ENCODE data around the gene CTNNBL1. TPM values are rescaled to one million over a fixed set of nuclear protein-coding genes. Genes with fewer than 3 reads are reported as not detected.

The CTNNBL1 gene
- total and polyA plus RNA-seq, 2 experiments from 2014 or later: 27.6 to 55.0 TPM

DNA sequence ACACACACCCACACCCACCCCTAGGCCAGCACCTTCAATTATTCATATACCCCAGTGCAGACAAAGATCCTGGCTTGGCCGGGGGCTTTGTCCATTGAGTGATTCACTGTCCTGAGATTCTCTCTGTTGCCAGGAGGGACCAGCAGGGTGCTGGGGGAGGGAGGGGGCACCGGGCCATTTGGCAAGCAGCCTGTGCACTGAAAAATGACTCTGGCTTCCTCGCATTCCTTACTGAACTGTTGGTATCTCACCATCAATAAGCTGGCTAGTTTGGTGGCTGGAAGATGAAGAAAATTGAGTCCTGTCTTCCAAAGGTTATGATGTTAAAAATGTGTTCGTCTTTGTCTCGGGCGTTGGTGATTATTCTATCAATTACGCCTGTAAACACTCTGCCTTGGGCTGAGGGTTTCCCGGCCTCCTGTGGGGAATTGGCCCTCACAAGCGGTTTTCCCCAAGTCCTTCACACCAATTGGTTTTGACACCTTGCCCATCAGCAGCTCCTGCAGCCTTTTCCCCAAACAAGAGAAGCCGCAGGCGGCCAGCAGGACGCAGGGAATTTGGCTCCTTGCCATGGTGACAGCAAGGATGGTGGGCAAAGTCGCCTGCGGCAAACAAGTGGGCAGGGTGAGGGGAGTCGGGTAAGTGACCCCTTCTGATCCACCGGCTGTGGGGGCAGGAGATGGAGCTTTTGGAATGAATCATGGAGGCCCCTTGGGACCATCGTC, 214.0 kb downstream of the CTNNBL1 start:
- Histone ChIP-seq H3K27ac (no peak overlapping the region), H3K27me3 (peaks cover 44% of the 10 kb centered on the region), H3K4me1 (ENCODE audit: insufficient read depth) (peaks cover 5% of the 10 kb centered on the region), H3K9me3 (ENCODE audit: low read depth) (no peaks in the 10 kb centered on the region), H3K4me2 (no peak overlapping the region), H2AFZ (no peak overlapping the region), H4K20me1 (ENCODE audit: insufficient read depth, poor library complexity, severe bottlenecking) (no peaks in the 10 kb centered on the region), H3K79me2 (no peaks in the 10 kb centered on the region), H3K4me3 (no peak overlapping the region), H3K9me2 (replicated peaks; ENCODE audit: insufficient read depth) (no peaks in the 10 kb centered on the region), H3K36me3 (replicated peaks; ENCODE audit: insufficient read depth, low read depth) (no peaks in the 10 kb centered on the region)
- TF ChIP-seq CTCF (IDR thresholded peaks at IDR 0.05; ENCODE audit: poor library complexity) (no peak), EZH2 (IDR thresholded peaks at IDR 0.05; ENCODE audit: borderline replicate concordance) (no peak), EZH2phosphoT487 (IDR thresholded peaks at IDR 0.05; ENCODE audit: low read depth, severe bottlenecking, unreplicated experiment) (no peak)
- 55% methylated on average over 17 of the region's 17 CpGs for WGBS (ENCODE audit: low lambda C conversion rate, missing lambda C conversion rate)
- DNase-seq (ENCODE audit: low spot score): no peak

DNA sequence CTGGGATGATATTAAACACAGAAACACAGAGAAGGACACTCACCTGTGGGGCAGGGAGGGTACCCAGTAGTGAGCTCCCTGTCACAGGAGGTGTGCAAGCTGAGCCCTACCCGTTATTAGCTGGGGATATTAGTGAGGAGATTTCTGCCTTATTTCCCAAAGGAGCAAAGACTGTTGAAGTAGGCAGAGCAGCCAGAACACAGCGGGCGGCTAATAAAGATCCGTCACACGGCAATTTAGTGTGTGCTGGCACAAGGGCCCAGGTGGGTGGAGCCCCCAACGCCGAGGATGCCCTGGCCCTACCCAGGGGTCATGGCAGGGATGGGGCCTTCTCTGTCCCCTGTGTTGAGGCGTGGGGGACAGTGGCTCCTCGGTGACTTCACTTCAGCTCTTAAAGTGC, 217.4 kb downstream of the CTNNBL1 start:
- H3K4me1 ChIP-seq (ENCODE audit: insufficient read depth): peaks cover 21% of the 10 kb centered on the region
- TF ChIP-seq CTCF (IDR thresholded peaks at IDR 0.05; ENCODE audit: poor library complexity) (no peak), EZH2 (IDR thresholded peaks at IDR 0.05; ENCODE audit: borderline replicate concordance) (no peak), EZH2phosphoT487 (IDR thresholded peaks at IDR 0.05; ENCODE audit: low read depth, severe bottlenecking, unreplicated experiment) (no peak)
- WGBS (ENCODE audit: low lambda C conversion rate, missing lambda C conversion rate): 78% methylated on average over 9 of the region's 9 CpGs
- no peak overlapping the region for H3K27ac ChIP-seq
- no peaks in the 10 kb centered on the region for H3K79me2 ChIP-seq
- H3K4me2 ChIP-seq: no peak overlapping the region
- H3K9me2 ChIP-seq (replicated peaks; ENCODE audit: insufficient read depth): no peaks in the 10 kb centered on the region
- no peak overlapping the region for H2AFZ ChIP-seq
- H3K4me3 ChIP-seq: no peak overlapping the region
- no peaks in the 10 kb centered on the region for H3K36me3 ChIP-seq (replicated peaks; ENCODE audit: insufficient read depth, low read depth)
- H4K20me1 ChIP-seq (ENCODE audit: insufficient read depth, poor library complexity, severe bottlenecking): no peaks in the 10 kb centered on the region
- DNase-seq (ENCODE audit: low spot score): no peak
- peaks cover 28% of the 10 kb centered on the region for H3K27me3 ChIP-seq
- no peaks in the 10 kb centered on the region for H3K9me3 ChIP-seq (ENCODE audit: low read depth)

- Histone ChIP-seq H3K9me3 (ENCODE audit: low read depth) (no peaks in the 10 kb centered on the region), H3K9me2 (replicated peaks; ENCODE audit: insufficient read depth) (no peaks in the 10 kb centered on the region), H3K36me3 (replicated peaks; ENCODE audit: insufficient read depth, low read depth) (no peaks in the 10 kb centered on the region), H3K79me2 (no peaks in the 10 kb centered on the region), H3K4me2 (no peak overlapping the region), H3K27me3 (peaks cover 29% of the 10 kb centered on the region), H3K27ac (no peak overlapping the region), H4K20me1 (ENCODE audit: insufficient read depth, poor library complexity, severe bottlenecking) (no peaks in the 10 kb centered on the region), H3K4me1 (ENCODE audit: insufficient read depth) (peaks cover 22% of the 10 kb centered on the region), H2AFZ (no peak overlapping the region), H3K4me3 (no peak overlapping the region)
- peak; percentile 64 for DNase-seq (ENCODE audit: low spot score)
- TF ChIP-seq EZH2 (IDR thresholded peaks at IDR 0.05; ENCODE audit: borderline replicate concordance) (no peak), EZH2phosphoT487 (IDR thresholded peaks at IDR 0.05; ENCODE audit: low read depth, severe bottlenecking, unreplicated experiment) (no peak), CTCF (IDR thresholded peaks at IDR 0.05; ENCODE audit: poor library complexity) (no peak)
- 25% methylated on average over 11 of the region's 11 CpGs for WGBS (ENCODE audit: low lambda C conversion rate, missing lambda C conversion rate)
Measured at GRCh38 chr20:37911838-37912281, 218.0 kb downstream of the CTNNBL1 start.

All from hepatocyte (in vitro differentiated cells).